NT2/D1 (cell line): ENCODE measurements around the gene KAZN.

Experiments
- YY1 ChIP-seq: IDR thresholded peaks from 2 replicates; pipeline ENCODE4 v1.6.1; 2011; ENCODE audit not compliant: insufficient read length, insufficient read depth
- ZNF274 ChIP-seq: IDR thresholded peaks from 2 replicates; pipeline ENCODE4 v1.6.1; 2011; ENCODE audit warnings: mild to moderate bottlenecking, low read depth, low read length

GRCh38 chr1:14880456-14881316 is 282.2 kb downstream of the KAZN start:
- TF ChIP-seq ZNF274 (no peak), YY1 (no peak)
